GM13976 (cell line): Measurements from ENCODE around the gene MED13L.

ENCODE experiments used
- DNase-seq: peaks from one replicate; pipeline ENCODE4 v3.0.0; 2012; ENCODE audit warnings: low spot score
- CTCF ChIP-seq: IDR thresholded peaks from 2 replicates; pipeline ENCODE4 v1.5.1; 2012; ENCODE audit warnings: borderline replicate concordance, mild to moderate bottlenecking; ENCODE audit not compliant: insufficient read depth; ENCODE audit errors: extremely low read depth, missing control alignments, control extremely low read depth
- in situ Hi-C: fragments of 300-500 bp; cut with MboI; formaldehyde crosslinking; loops from one replicate; pipeline ENCODE4 v1.12.0; 2022; ENCODE audit warnings: low sequenced_read_pairs, mixed read lengths, inconsistent platforms; ENCODE audit not compliant: unreplicated experiment

The MED13L gene

DNA sequence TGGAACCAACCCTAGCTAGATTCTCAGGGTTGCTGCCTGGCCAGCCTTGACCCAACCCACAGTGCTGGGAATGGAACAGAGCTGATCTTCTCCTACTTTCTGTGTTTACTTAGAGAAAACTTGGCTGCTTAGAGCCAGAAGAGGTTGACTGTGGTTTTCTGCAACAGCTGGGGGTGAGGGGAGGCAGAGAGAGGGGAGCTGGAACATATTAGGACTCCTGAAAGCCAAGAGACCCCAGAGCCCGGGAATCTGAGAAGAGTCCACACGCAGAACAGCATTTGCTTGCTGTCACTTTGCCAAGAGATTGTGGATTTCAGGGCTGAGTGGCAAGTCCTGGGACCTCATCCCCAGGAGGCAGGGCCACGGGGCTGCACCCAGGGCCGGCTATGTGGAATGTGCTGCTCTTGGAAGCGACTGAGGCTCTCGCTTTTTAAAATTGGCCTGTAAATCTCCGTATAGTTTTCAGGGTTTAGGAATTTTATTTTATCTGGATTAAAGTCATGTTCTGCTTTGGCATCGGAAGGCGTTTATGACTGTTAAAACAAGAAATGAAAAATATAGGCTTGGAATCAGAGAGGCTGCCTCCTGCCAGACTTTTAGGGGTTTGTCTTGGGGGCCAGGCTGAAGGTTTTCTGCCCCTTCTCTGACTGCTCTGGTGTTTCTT, 22.3 kb upstream of the MED13L start:
- in situ Hi-C loops, result no loop called here
- no peak for DNase-seq
- no peak for TF ChIP-seq CTCF

DNA sequence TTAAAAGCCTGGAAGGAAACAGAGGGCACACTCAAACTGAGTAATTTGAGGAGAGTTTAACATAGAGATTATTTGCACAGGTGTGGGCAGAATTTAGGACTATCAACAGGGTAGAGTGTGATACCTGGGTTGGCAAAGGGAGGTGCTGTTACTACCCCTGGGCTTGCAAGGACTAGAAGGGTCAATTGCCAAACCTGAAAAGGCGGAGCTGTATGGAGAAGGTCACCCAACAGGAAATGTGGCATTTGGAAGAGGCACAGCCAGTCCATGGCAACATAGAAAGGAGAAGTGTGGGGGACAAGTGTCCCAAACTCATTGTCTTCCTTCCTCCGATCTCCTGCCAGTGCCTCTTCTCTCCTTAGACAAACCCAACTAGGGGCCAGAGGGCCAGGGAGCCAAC, 21.6 kb upstream of the MED13L start:
- DNase-seq, result no peak
- TF ChIP-seq CTCF, result no peak
- in situ Hi-C loops, result no loop called here

DNA sequence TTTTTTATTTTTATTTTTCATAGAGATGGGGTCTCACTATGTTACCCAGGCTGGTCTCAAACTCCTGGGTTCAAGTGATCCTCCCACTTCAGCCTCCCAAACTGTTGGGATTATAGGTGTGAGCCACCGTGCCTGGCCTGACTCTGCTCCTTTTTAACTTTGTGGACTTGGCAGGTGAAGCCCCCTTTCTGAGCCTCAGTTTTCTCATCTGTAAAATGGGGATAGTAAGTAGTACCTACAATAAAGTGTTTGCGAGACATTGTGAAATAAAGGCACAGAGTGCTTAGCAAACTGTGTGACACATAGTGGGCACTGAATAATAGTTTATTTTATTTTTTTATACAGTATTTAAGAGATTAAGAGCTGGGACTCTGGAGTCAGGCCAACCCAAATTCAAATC, 21.1 kb upstream of the MED13L start:
- in situ Hi-C loops, result no loop called here
- TF ChIP-seq CTCF, result no peak
- DNase-seq, result no peak

GRCh38 chr12:116297224-116297834, 19.8 kb upstream of the MED13L start:
- in situ Hi-C loops, result no loop called here
- no peak for TF ChIP-seq CTCF
- no peak for DNase-seq

DNA sequence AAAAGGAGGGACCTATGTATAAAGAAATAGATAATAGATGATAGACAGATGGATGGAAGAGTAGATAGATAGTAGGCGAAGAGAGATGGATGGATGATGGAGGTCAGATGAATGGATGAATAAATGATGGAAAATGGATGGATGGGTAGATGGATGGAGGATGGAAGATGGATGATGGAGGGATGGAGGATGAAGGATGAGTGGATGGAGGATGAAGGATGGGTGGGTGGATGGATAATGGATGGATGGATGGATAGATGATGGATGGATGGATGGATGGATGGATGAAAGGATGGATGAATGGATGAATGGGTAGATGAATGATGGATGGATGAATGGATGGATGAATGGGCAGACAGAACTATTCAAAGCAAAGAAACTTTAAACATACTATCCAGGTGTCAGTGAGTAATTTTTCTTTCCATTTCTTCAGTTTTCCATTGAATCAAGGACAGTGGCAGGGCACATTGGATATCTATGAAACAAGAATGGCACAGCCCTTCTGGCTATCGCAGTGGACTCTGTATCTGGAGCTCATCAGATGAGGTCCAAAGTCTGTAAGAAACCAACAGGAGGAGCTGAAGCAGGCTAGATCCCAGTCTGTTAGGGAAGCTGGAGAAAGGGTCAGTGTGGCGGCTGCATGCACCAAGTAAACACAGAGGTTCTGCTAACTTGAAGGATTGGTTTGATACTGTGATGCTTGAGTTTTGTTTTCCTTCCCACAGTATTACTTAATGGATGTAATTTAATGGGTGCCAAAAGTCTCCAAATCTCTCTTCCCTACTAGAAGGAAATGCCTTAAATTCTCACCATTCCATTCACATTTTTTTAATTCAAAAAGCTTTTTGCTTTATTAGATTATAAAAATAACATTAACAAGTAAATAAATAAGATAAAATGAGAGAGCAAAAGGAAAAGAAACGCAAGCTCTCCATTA, 18.1 kb upstream of the MED13L start:
- no peak for TF ChIP-seq CTCF
- in situ Hi-C loops, result no loop called here
- DNase-seq, result no peak

- TF ChIP-seq CTCF, result no peak
- in situ Hi-C loops, result no loop called here
Measured at GRCh38 chr12:116294454-116295165, 17.1 kb upstream of the MED13L start.

More at GRCh38 chr12:116294454-116295165, 17.1 kb upstream of the MED13L start:
- no peak for DNase-seq
